Measurements from ENCODE around the gene SDC4.
A peak's percentile ranks its signal among the peaks of the same experiment; 100 is the strongest.

Gene SDC4

DNA sequence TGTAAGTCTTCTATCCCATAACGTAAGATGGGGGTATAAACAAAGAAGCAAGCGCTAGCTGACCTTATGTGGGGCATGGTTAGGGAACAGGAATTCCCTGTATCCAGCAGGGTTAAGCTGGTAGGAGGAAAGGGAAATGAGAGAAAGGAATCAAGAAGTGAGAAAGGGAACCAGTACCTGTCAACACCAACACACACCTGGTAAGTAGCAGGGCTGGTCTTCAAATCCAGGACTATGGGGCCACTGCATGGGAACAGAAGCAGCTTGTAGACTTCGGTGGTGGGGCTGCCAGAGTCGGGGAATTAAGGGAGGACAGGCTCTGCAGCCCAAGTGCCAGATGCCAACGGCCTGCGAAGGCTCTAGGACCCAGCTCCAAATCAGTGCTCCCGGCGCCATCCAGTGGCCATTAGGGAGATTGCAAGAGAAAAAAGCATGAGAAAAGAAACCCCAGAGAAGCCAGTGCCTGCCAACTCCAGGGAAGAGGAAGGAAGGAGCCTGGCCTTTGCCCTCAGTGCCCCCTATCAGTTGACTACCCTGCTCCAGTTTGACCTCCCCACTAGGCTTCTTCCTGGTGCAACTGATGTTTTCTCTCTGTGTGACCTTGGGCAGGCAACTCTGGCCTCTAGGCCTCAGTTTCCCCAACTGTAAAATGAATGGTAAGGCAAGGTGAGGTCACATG lies 57.4 kb downstream of the SDC4 start:
- H3K27me3 ChIP-seq (replicated peaks; ENCODE audit: control insufficient read depth, insufficient read depth, low read length, poor library complexity, severe bottlenecking), result peaks cover 13% of the 10 kb centered on the region
- no peaks in the 10 kb centered on the region for H3K36me3 ChIP-seq (ENCODE audit: control insufficient read depth, insufficient read depth, low read length)
- no peak overlapping the region for H3K27ac ChIP-seq (ENCODE audit: insufficient read depth, low read length, poor library complexity, severe bottlenecking)
- H3K4me3 ChIP-seq (ENCODE audit: insufficient read depth, low read depth, low read length, poor library complexity, severe bottlenecking), result no peak overlapping the region
- peaks cover 8% of the 10 kb centered on the region for H3K4me1 ChIP-seq (ENCODE audit: control insufficient read depth, insufficient read depth, low read length, poor library complexity, severe bottlenecking)
- H3K9me3 ChIP-seq (ENCODE audit: control insufficient read depth, low read length), result no peaks in the 10 kb centered on the region
- DNase-seq, result peak in 2 of 3 donors; percentile 36

DNA sequence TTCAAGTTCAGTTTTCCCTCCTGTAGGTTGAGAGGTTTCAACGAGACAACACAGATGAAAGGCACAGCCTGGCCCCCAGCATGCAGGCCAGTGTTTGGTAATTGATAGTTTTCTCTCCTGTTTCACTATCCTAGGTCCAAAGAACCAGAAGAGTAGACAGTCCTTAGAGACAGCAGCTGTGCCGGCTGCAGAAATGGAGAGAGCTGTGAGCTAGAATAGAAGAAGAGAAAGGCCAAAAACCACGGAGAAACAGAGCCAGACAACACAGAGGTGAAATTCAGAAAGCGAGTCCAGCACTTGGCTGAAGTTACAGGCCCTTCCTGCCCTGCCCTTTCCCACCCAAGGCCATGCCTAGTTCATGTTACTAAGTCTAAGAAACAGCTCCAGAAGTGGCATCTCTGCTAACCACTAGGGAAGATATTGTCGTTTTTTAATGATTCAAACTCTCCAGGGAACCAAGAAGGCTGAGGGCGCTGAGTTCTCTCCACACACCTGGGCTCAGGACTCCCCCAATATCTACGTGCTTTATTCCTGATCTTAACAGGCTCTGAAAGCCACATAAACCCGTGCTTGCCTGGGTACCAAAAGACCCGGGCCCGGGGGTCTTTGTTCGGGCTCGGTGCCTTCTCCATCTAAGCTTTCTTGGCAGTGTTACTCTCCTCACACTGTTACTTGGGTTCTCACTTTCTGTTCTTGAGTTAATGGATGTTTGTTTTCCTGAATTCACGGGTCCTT lies 58.1 kb downstream of the SDC4 start:
- Histone ChIP-seq H3K9me3 (ENCODE audit: control insufficient read depth, low read length) (no peaks in the 10 kb centered on the region), H3K4me3 (ENCODE audit: insufficient read depth, low read depth, low read length, poor library complexity, severe bottlenecking) (no peak overlapping the region)

DNA sequence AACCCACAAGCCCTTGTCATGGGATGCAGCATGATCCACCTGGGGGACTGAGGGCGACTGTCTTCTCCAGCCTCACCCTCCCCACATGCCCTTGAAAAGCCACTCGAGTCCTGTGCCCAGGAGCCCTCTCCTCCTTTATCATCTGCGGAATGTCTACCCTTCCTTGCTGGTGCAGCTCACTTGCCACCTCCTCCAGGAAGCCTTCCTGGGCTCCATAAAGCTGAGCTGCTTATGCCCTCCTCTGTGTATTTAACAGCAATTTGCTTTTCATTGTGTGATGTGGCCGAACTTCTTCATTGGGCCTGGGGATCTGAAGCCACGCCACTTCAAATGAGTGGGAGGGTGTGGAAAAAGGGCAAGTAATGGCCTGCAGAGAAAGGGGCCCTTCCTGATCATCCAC lies 59.4 kb downstream of the SDC4 start:
- Histone ChIP-seq H3K9me3 (ENCODE audit: control insufficient read depth, low read length) (no peaks in the 10 kb centered on the region), H3K36me3 (ENCODE audit: control insufficient read depth, insufficient read depth, low read length) (no peaks in the 10 kb centered on the region), H3K4me3 (ENCODE audit: insufficient read depth, low read depth, low read length, poor library complexity, severe bottlenecking) (no peak overlapping the region), H3K4me1 (ENCODE audit: control insufficient read depth, insufficient read depth, low read length, poor library complexity, severe bottlenecking) (peaks cover 7% of the 10 kb centered on the region), H3K27ac (ENCODE audit: insufficient read depth, low read length, poor library complexity, severe bottlenecking) (no peak overlapping the region), H3K27me3 (replicated peaks; ENCODE audit: control insufficient read depth, insufficient read depth, low read length, poor library complexity, severe bottlenecking) (peaks cover 13% of the 10 kb centered on the region)
- no peak for DNase-seq

More for the DNA sequence above, 58.1 kb downstream of the SDC4 start:
- Histone ChIP-seq H3K27ac (ENCODE audit: insufficient read depth, low read length, poor library complexity, severe bottlenecking) (no peak overlapping the region), H3K36me3 (ENCODE audit: control insufficient read depth, insufficient read depth, low read length) (no peaks in the 10 kb centered on the region), H3K27me3 (replicated peaks; ENCODE audit: control insufficient read depth, insufficient read depth, low read length, poor library complexity, severe bottlenecking) (peaks cover 13% of the 10 kb centered on the region), H3K4me1 (ENCODE audit: control insufficient read depth, insufficient read depth, low read length, poor library complexity, severe bottlenecking) (peaks cover 8% of the 10 kb centered on the region)
- no peak for DNase-seq

DNA sequence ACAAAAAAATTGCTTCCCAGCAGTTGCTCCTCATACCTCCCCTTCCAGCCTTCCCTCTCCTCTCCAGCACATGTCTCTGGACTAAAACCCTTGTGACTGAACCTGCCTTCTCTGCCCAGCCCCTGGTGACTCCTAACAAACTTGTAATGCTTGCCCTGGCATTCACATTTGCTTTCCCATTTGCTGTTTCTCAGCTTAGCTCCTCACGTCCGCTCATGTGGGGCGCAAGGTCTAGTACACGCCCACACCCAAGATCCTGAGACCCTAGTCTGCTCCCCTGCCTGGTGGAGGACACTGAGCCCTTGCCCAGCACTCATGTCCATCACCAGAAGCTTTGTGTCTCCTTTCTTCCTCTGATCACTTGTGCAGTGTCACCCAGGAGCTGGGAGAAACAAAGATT lies 59.8 kb downstream of the SDC4 start:
- Histone ChIP-seq H3K27ac (ENCODE audit: insufficient read depth, low read length, poor library complexity, severe bottlenecking) (no peak overlapping the region), H3K4me3 (ENCODE audit: insufficient read depth, low read depth, low read length, poor library complexity, severe bottlenecking) (no peak overlapping the region), H3K36me3 (ENCODE audit: control insufficient read depth, insufficient read depth, low read length) (no peaks in the 10 kb centered on the region), H3K9me3 (ENCODE audit: control insufficient read depth, low read length) (no peaks in the 10 kb centered on the region), H3K4me1 (ENCODE audit: control insufficient read depth, insufficient read depth, low read length, poor library complexity, severe bottlenecking) (peaks cover 4% of the 10 kb centered on the region), H3K27me3 (replicated peaks; ENCODE audit: control insufficient read depth, insufficient read depth, low read length, poor library complexity, severe bottlenecking) (peaks cover 10% of the 10 kb centered on the region)
- no peak for DNase-seq

DNA sequence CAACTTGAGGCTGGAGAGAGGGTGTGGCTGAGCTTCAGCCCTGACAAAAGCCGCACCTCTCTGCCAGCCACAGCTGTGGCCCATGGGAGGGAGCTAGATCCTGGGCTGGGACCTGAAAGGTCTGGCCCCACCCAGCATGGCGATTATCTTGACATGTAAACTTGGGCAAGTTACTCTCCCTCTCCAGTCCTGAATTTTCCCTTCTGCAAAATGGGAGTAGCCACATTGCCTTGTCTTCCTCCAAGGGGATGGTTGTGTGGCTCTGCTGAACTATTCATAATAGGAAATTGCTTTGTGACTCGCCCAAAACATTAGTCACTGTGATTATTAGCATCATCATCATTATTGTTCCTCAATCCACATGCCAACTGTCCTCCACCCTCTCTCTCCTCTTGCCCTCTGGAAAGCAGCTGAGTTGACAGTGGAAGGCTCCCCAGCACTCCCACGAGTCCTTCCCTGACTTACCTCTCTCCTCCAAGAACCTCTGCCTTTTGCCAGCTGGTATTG lies 64.6 kb downstream of the SDC4 start:
- Histone ChIP-seq H3K4me3 (ENCODE audit: insufficient read depth, low read depth, low read length, poor library complexity, severe bottlenecking) (no peak overlapping the region), H3K9me3 (ENCODE audit: control insufficient read depth, low read length) (no peaks in the 10 kb centered on the region), H3K27me3 (replicated peaks; ENCODE audit: control insufficient read depth, insufficient read depth, low read length, poor library complexity, severe bottlenecking) (no peaks in the 10 kb centered on the region), H3K36me3 (ENCODE audit: control insufficient read depth, insufficient read depth, low read length) (no peaks in the 10 kb centered on the region), H3K27ac (ENCODE audit: insufficient read depth, low read length, poor library complexity, severe bottlenecking) (no peak overlapping the region), H3K4me1 (ENCODE audit: control insufficient read depth, insufficient read depth, low read length, poor library complexity, severe bottlenecking) (no peaks in the 10 kb centered on the region)
- no peak for DNase-seq

DNA sequence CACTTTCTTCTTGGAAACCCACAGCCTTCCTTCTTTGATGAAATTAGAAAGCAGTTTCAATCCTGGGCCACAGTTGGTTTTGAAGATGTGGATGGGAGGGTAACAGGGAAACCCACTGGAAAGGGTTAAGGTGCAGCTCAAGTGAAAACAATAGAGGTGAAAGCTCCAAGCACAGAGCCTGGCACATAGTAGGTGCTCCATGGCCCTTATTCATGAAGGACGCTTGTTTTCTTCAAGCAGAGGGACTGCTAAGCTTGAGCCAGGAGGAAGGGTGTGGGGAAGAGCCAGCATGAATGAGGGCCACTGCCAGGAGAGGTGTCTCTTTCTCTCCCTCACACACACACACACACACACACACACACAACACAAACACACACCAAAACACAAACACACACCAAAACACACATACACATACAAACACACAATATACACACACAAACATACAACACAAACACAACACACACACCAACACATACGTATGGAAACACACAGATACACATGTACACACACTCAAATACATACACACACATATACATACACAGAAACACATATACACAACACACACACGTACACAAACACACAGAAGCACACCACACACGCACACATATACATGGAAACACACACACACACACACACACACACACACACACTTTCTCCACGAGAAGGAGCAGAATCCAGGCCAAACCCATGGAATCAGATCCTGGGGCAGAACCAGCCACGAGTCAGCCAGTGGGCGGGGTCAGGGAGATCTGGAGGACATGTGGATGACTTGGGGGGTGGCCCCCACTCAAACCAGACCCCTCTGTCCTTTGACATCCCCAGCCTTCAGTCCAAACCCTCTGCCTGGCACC lies 65.3 kb downstream of the SDC4 start:
- H3K36me3 ChIP-seq (ENCODE audit: control insufficient read depth, insufficient read depth, low read length), result no peaks in the 10 kb centered on the region
- H3K4me1 ChIP-seq (ENCODE audit: control insufficient read depth, insufficient read depth, low read length, poor library complexity, severe bottlenecking), result no peaks in the 10 kb centered on the region
- H3K27ac ChIP-seq (ENCODE audit: insufficient read depth, low read length, poor library complexity, severe bottlenecking), result no peak overlapping the region
- H3K27me3 ChIP-seq (replicated peaks; ENCODE audit: control insufficient read depth, insufficient read depth, low read length, poor library complexity, severe bottlenecking), result no peaks in the 10 kb centered on the region
- H3K4me3 ChIP-seq (ENCODE audit: insufficient read depth, low read depth, low read length, poor library complexity, severe bottlenecking), result no peak overlapping the region
- no peak for DNase-seq
- no peaks in the 10 kb centered on the region for H3K9me3 ChIP-seq (ENCODE audit: control insufficient read depth, low read length)

DNA sequence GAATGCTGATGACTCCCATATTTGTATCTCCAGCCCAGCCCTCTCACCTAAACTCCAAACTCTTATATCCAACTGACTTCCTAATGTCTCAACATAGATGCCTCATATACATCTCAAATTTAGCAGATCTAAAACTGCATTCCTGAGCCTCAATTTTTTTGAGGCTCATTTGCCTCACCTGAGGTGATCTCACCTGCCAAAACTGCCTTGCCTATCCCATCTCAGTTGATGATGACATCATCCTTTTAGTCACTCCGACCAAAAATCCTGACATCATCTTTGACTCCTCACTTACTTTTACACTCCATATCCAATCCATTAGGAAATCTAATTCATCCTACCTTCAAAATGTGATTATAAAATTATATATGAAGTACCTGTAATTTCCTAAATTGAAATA lies 68.2 kb downstream of the SDC4 start:
- DNase-seq, result no peak
- H3K4me3 ChIP-seq (ENCODE audit: insufficient read depth, low read depth, low read length, poor library complexity, severe bottlenecking), result no peak overlapping the region
- H3K4me1 ChIP-seq (ENCODE audit: control insufficient read depth, insufficient read depth, low read length, poor library complexity, severe bottlenecking), result no peaks in the 10 kb centered on the region
- H3K9me3 ChIP-seq (ENCODE audit: control insufficient read depth, low read length), result no peaks in the 10 kb centered on the region
- no peak overlapping the region for H3K27ac ChIP-seq (ENCODE audit: insufficient read depth, low read length, poor library complexity, severe bottlenecking)
- H3K27me3 ChIP-seq (replicated peaks; ENCODE audit: control insufficient read depth, insufficient read depth, low read length, poor library complexity, severe bottlenecking), result no peaks in the 10 kb centered on the region
- no peaks in the 10 kb centered on the region for H3K36me3 ChIP-seq (ENCODE audit: control insufficient read depth, insufficient read depth, low read length)

DNA sequence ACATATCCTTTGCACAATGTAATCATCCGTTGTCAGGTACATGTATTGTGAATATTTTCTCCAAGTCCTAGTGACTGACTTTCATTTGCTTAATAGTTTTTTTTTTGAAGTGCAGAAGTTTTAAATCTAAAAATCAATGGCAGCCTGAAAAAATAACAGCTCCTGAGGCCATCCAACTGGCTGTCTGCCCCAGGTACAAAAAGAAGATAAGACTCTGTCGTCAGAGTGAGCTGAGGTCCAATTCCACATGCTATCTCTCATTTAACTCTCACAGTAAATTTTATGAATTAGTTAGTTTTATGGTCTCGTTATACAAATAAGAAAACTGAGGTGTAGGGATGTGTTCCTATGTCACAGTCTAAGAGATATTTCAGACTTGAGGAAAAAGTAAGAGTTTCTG lies 72.9 kb downstream of the SDC4 start:
- Histone ChIP-seq H3K27me3 (replicated peaks; ENCODE audit: control insufficient read depth, insufficient read depth, low read length, poor library complexity, severe bottlenecking) (no peaks in the 10 kb centered on the region), H3K4me3 (ENCODE audit: insufficient read depth, low read depth, low read length, poor library complexity, severe bottlenecking) (no peak overlapping the region), H3K27ac (ENCODE audit: insufficient read depth, low read length, poor library complexity, severe bottlenecking) (no peak overlapping the region), H3K9me3 (ENCODE audit: control insufficient read depth, low read length) (no peaks in the 10 kb centered on the region), H3K4me1 (ENCODE audit: control insufficient read depth, insufficient read depth, low read length, poor library complexity, severe bottlenecking) (no peaks in the 10 kb centered on the region), H3K36me3 (ENCODE audit: control insufficient read depth, insufficient read depth, low read length) (no peaks in the 10 kb centered on the region)
- DNase-seq, result no peak

Measured in effector memory CD4-positive, alpha-beta T cell (primary cell).